B cell (primary cell): ENCODE data around the gene IQCH. TPM values are rescaled to one million over a fixed set of nuclear protein-coding genes. Genes with fewer than 3 reads are reported as not detected.

Source experiments
- ATAC-seq: fragments of 200-7000 bp; cut with Tn5 transposase; one replicate; pipeline ENCODE4 v1.10.0; 2021; ENCODE audit warnings: low read depth, mild to moderate bottlenecking, moderate number of reproducible peaks, moderate library complexity
- CTCF ChIA-PET: fragments of 350-600 bp; sonication (Branson Sonifier 250); formaldehyde crosslinking; loops from one replicate; lab custom pipeline; 2021; ENCODE audit warnings: antibody characterized with exemption, inconsistent platforms; lab: Charles Lee
- POLR2A ChIA-PET: fragments of 350-600 bp; sonication (Branson Sonifier 250); formaldehyde crosslinking; loops from one replicate; lab custom pipeline; 2021; ENCODE audit warnings: antibody characterized with exemption; lab: Charles Lee
- DNase-seq: peaks from one replicate; pipeline ENCODE4 v3.0.0; 2013
- H2AFZ ChIP-seq: 2 replicates; pipeline ENCODE4 v1.6.1; 2012; ENCODE audit warnings: mild to moderate bottlenecking, low read depth, low read length; ENCODE audit not compliant: insufficient read depth, poor library complexity, severe bottlenecking
- H3K27ac ChIP-seq, 2 donors: 1 replicate in 1 of 2; 2 replicates in 1 of 2; pipeline ENCODE4 v1.5.1; 2012 to 2013; ENCODE audit warnings: low read length in 2 of 2, mild to moderate bottlenecking in 2 of 2, moderate library complexity in 1 of 2
- H3K27me3 ChIP-seq, 4 experiments: fragments of 200-600 bp in 1 of 4; sonication (generic) in 1 of 4; replicated peaks in 1 of 4; 1 replicate in 2 of 4; 2 replicates in 2 of 4; pipeline versions ENCODE4 v1.6.1 to v1.7.0; 2013 to 2016; ENCODE audit warnings: low read length in 3 of 4, mild to moderate bottlenecking in 2 of 4, mixed read lengths in 1 of 4, moderate library complexity in 1 of 4; ENCODE audit not compliant: insufficient read depth in 4 of 4, control insufficient read depth in 3 of 4; ENCODE audit errors: control extremely low read depth in 1 of 4
- H3K36me3 ChIP-seq, 2 experiments: replicated peaks in 1 of 2; 1 replicate in 1 of 2; 2 replicates in 1 of 2; pipeline versions ENCODE4 v1.6.1 to v1.7.1; 2013; ENCODE audit warnings: low read length in 1 of 2; ENCODE audit not compliant: insufficient read depth in 2 of 2, control insufficient read depth in 1 of 2; ENCODE audit errors: control extremely low read depth in 1 of 2, extremely low read depth in 1 of 2
- H3K4me1 ChIP-seq, 2 donors: fragments of 200-600 bp in 1 of 2; sonication (generic) in 1 of 2; 1 replicate in 1 of 2; 2 replicates in 1 of 2; pipeline versions ENCODE4 v1.5.1 to v1.6.1; 2013 to 2017; ENCODE audit warnings: low read length in 2 of 2; ENCODE audit not compliant: control insufficient read depth in 2 of 2, insufficient read depth in 2 of 2
- H3K4me2 ChIP-seq: replicated peaks from 2 replicates; pipeline ENCODE3; 2012; ENCODE audit warnings: mild to moderate bottlenecking, low read depth, low read length; ENCODE audit not compliant: poor library complexity, severe bottlenecking
- H3K4me3 ChIP-seq, 5 experiments: fragments of 200-600 bp in 1 of 5; sonication (generic) in 1 of 5; 1 replicate in 3 of 5; 2 replicates in 2 of 5; pipeline versions ENCODE4 v1.5.1 to v1.7.0; 2011 to 2016; ENCODE audit warnings: low read length in 4 of 5, mild to moderate bottlenecking in 4 of 5, low read depth in 2 of 5, control low read depth in 1 of 5, moderate library complexity in 1 of 5; ENCODE audit not compliant: insufficient read depth in 1 of 5; ENCODE audit errors: control extremely low read depth in 1 of 5, extremely low read depth in 1 of 5
- H3K79me2 ChIP-seq: fragments of 200-600 bp; sonication (generic); one replicate; pipeline ENCODE4 v1.6.0; 2016; ENCODE audit warnings: low read length; ENCODE audit not compliant: control insufficient read depth, insufficient read depth
- H3K9ac ChIP-seq: fragments of 200-600 bp; sonication (generic); 2 replicates; pipeline ENCODE4 v1.6.1; 2017; ENCODE audit warnings: mild to moderate bottlenecking, low read length, moderate library complexity
- H3K9me3 ChIP-seq, 3 donors: one replicate each; pipeline versions ENCODE4 v1.6.1 to v1.7.1; 2013; ENCODE audit warnings: low read length in 2 of 3; ENCODE audit not compliant: control insufficient read depth in 2 of 3, insufficient read depth in 1 of 3; ENCODE audit errors: control extremely low read depth in 1 of 3
- H4K20me1 ChIP-seq: 2 replicates; pipeline ENCODE4 v1.6.0; 2012; ENCODE audit warnings: mild to moderate bottlenecking, low read length; ENCODE audit not compliant: insufficient read depth, control insufficient read depth, poor library complexity, severe bottlenecking
- H3K27ac Mint-ChIP-seq: one replicate; pipeline ENCODE4 v1.8.0; 2021; ENCODE audit warnings: mixed read lengths
- H3K27me3 Mint-ChIP-seq: one replicate; pipeline ENCODE4 v1.8.0; 2021; ENCODE audit warnings: mixed read lengths
- H3K4me1 Mint-ChIP-seq: one replicate; pipeline ENCODE4 v1.8.0; 2021; ENCODE audit warnings: mixed read lengths
- H3K4me3 Mint-ChIP-seq: one replicate; pipeline ENCODE4 v1.8.0; 2021; ENCODE audit warnings: mixed read lengths
- H3K9me3 Mint-ChIP-seq: one replicate; pipeline ENCODE4 v1.8.0; 2022; ENCODE audit warnings: mixed read lengths; ENCODE audit not compliant: insufficient read depth
- EZH2 ChIP-seq: IDR thresholded peaks from 2 replicates; pipeline ENCODE4 v1.6.1; 2012; ENCODE audit warnings: borderline replicate concordance, low read depth, mild to moderate bottlenecking, moderate library complexity, low read length; ENCODE audit not compliant: insufficient read depth, poor library complexity, severe bottlenecking
- WGBS: methylation state at CpG from one replicate; pipeline ENCODE4 v1.1.5; 2013; ENCODE audit warnings: missing lambda C conversion rate; ENCODE audit not compliant: insufficient coverage; 5-methylcytosine and 5-hydroxymethylcytosine counted together
- intact Hi-C: fragments of 100-400 bp; cut with micrococcal nuclease; formaldehyde crosslinking; loops from one replicate; pipeline ENCODE4 v1.10.0; 2022
- polyA plus RNA-seq: library from polyadenylated mRNA; depleted of rRNA; stranded (reverse); fragments of >200 nt; gene quantifications from 2 replicates; pipeline ENCODE4 v1.2.3, GENCODE V29; 2012
- total RNA-seq, 2 donors: library from RNA; stranded (reverse); fragments of 120-200 nt in 1 of 2; gene quantifications; 1 replicate in 1 of 2; 2 replicates in 1 of 2; pipeline versions ENCODE4 v1.2.3 to v1.2.4, GENCODE V29; 2013 to 2022
- TF ChIP-seq, protein P1 (sequence below): fragments of 200-600 bp; IDR thresholded peaks from one replicate; pipeline ENCODE4 v1.8.0; 2022; ENCODE audit warnings: antibody characterized with exemption, mild to moderate bottlenecking

Gene IQCH
- total and polyA plus RNA-seq, 2 donors (not counting 1 experiment from before 2014, with no cell fraction given), result 1.6 TPM; not detected in 1

- Histone ChIP-seq H3K79me2 (no peaks in the 10 kb centered on the region), H3K4me3 (no peak overlapping the region), H4K20me1 (no peaks in the 10 kb centered on the region), H3K9me3 (no peaks in the 10 kb centered on the region), H3K4me1 (no peaks in the 10 kb centered on the region), H2AFZ (no peak overlapping the region), H3K4me2 (no peak overlapping the region), H3K9ac (no peak overlapping the region), H3K36me3 (no peaks in the 10 kb centered on the region), H3K27me3 (no peaks in the 10 kb centered on the region), H3K27ac (no peak overlapping the region)
- DNase-seq (no peak), ATAC-seq (no peak)
- H3K4me1 Mint-ChIP-seq, result no peaks in the 10 kb centered on the region
- TF ChIP-seq, protein P1, sequence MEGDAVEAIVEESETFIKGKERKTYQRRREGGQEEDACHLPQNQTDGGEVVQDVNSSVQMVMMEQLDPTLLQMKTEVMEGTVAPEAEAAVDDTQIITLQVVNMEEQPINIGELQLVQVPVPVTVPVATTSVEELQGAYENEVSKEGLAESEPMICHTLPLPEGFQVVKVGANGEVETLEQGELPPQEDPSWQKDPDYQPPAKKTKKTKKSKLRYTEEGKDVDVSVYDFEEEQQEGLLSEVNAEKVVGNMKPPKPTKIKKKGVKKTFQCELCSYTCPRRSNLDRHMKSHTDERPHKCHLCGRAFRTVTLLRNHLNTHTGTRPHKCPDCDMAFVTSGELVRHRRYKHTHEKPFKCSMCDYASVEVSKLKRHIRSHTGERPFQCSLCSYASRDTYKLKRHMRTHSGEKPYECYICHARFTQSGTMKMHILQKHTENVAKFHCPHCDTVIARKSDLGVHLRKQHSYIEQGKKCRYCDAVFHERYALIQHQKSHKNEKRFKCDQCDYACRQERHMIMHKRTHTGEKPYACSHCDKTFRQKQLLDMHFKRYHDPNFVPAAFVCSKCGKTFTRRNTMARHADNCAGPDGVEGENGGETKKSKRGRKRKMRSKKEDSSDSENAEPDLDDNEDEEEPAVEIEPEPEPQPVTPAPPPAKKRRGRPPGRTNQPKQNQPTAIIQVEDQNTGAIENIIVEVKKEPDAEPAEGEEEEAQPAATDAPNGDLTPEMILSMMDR, result no peak
- TF ChIP-seq EZH2, result no peak
- intact Hi-C loops, result no loop called here
- H3K4me3 Mint-ChIP-seq, result no peak overlapping the region
- no peak overlapping the region for H3K27ac Mint-ChIP-seq
- POLR2A ChIA-PET, result no interaction called here
- WGBS, result 100% methylated on average over 1 of the region's 5 CpGs
- H3K9me3 Mint-ChIP-seq, result peaks cover 3% of the 10 kb centered on the region
- H3K27me3 Mint-ChIP-seq, result peaks cover 3% of the 10 kb centered on the region
- CTCF ChIA-PET, result interaction anchor here (0.8 kb wide), 1 partner anchor 8 kb away, joined by 3 read pairs; no protein-coding TSS in a partner anchor
Measured at GRCh38 chr15:67479781-67480505, 225.4 kb downstream of the IQCH start.

GRCh38 chr15:67480741-67481140 lies 226.2 kb downstream of the IQCH start:
- Histone ChIP-seq H3K36me3 (no peaks in the 10 kb centered on the region), H3K27me3 (no peaks in the 10 kb centered on the region), H3K4me1 (no peaks in the 10 kb centered on the region), H3K27ac (no peak overlapping the region), H3K9ac (no peak overlapping the region), H3K9me3 (peaks cover 0 to 3% (median 0%) of the 10 kb centered on the region in 3 donors), H2AFZ (no peak overlapping the region), H3K79me2 (no peaks in the 10 kb centered on the region), H4K20me1 (no peaks in the 10 kb centered on the region), H3K4me3 (no peak overlapping the region), H3K4me2 (no peak overlapping the region)
- CTCF ChIA-PET, result interaction anchor here (0.8 kb wide), 1 partner anchor 9 kb away, joined by 3 read pairs; no protein-coding TSS in a partner anchor
- POLR2A ChIA-PET, result no interaction called here
- DNase-seq, result no peak
- TF ChIP-seq EZH2, result no peak
- TF ChIP-seq, protein P1, result no peak
- H3K27ac Mint-ChIP-seq, result no peak overlapping the region
- intact Hi-C loops, result no loop called here
- H3K4me1 Mint-ChIP-seq, result no peaks in the 10 kb centered on the region
- H3K27me3 Mint-ChIP-seq, result peaks cover 3% of the 10 kb centered on the region
- H3K9me3 Mint-ChIP-seq, result peaks cover 3% of the 10 kb centered on the region
- H3K4me3 Mint-ChIP-seq, result no peak overlapping the region
- ATAC-seq, result no peak
- no CpG with 5 or more reads among the region's 1 CpG for WGBS
